ENCODE data around the gene PDZK1. TPM values are rescaled to one million over a fixed set of nuclear protein-coding genes. Genes with fewer than 3 reads are reported as not detected.

PDZK1 gene
- total RNA-seq, 2 experiments from 2014 or later, result not detected

DNA sequence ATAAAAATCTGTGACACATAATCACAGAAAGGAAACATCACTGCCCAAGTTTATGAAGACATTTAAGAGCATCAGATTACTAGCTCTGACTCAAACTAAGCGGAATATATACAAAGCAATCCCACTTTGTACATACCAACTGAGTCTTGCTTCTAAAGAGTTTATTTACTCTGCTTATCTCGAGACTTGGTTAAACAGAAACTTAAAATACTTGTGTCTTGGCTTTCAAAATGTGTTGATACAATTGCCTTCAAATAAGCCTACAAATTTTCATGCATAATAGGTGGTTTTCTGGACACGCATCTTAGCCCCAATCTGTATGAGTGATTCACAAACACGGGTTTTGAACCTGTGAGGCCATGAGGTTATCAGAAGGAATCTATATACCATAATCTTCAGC, 33.1 kb upstream of the PDZK1 start:
- H3K4me3 Mint-ChIP-seq, result no peak overlapping the region
- H3K4me1 Mint-ChIP-seq (ENCODE audit: low read depth), result peaks cover 2% of the 10 kb centered on the region
- DNase-seq (no peak), ATAC-seq (no peak)
- no peaks in the 10 kb centered on the region for H3K27me3 Mint-ChIP-seq
- ChIA-PET POLR2A (no interaction called here), CTCF (interaction anchor here (1.3 to 4.6 kb wide), 3 partner anchors 9 to 105 kb away, joined by 4 to 24 read pairs (median 5); partner anchors contain the start of gene NUDT17)
- H3K27ac Mint-ChIP-seq, result no peak overlapping the region
- no peaks in the 10 kb centered on the region for H3K9me3 Mint-ChIP-seq
- H3K36me3 Mint-ChIP-seq (ENCODE audit: low read depth), result peaks cover 18% of the 10 kb centered on the region
- intact Hi-C loops (cut with micrococcal nuclease), result no loop called here
- TF ChIP-seq, protein P1, sequence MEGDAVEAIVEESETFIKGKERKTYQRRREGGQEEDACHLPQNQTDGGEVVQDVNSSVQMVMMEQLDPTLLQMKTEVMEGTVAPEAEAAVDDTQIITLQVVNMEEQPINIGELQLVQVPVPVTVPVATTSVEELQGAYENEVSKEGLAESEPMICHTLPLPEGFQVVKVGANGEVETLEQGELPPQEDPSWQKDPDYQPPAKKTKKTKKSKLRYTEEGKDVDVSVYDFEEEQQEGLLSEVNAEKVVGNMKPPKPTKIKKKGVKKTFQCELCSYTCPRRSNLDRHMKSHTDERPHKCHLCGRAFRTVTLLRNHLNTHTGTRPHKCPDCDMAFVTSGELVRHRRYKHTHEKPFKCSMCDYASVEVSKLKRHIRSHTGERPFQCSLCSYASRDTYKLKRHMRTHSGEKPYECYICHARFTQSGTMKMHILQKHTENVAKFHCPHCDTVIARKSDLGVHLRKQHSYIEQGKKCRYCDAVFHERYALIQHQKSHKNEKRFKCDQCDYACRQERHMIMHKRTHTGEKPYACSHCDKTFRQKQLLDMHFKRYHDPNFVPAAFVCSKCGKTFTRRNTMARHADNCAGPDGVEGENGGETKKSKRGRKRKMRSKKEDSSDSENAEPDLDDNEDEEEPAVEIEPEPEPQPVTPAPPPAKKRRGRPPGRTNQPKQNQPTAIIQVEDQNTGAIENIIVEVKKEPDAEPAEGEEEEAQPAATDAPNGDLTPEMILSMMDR (IDR thresholded peaks at IDR 0.05), result no peak

DNA sequence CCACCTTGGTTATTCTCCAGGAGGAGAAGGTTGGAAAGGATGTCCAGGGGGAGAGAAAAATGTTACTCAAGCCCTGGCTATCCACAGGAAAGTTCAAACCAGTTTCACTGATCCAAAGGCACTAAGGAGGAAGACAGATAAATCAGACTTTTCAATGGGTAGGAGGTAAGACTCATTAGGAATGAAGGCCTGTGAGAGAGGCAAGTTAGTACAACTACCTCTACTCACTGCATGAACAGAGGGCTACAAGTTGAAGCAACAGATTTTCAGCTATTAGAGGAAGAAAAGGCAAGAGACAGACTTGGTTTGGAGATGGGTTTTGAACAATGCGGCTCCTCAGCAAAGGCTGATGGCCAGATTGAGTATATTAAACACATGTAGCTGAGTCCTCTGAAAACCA, 29.0 kb upstream of the PDZK1 start:
- intact Hi-C loops (cut with micrococcal nuclease), result no loop called here

DNA sequence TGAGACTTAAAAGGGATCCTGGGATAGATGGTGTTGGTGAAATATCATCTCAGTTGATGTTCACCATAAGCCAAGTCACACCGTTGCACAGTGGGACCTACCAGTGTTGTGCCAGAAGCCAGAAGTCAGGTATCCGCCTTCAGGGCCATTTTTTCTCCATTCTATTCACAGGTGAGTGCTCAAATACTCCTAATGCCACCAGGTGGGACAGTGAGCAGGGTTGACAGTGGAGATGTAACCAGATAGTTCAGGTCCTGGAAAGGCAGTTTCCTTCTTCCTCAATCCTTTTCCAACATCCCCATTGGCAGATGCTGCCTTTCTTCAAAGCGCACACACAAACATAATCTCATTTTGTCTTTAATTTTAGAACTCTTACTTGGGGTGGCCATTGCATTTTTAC, 23.7 kb upstream of the PDZK1 start:
- Mint-ChIP-seq H3K27ac (no peak overlapping the region), H3K9me3 (no peaks in the 10 kb centered on the region), H3K36me3 (ENCODE audit: low read depth) (no peaks in the 10 kb centered on the region), H3K27me3 (no peaks in the 10 kb centered on the region), H3K4me3 (no peak overlapping the region), H3K4me1 (ENCODE audit: low read depth) (peaks cover 10% of the 10 kb centered on the region)
- CTCF ChIA-PET, result interaction anchor here (2.8 kb wide), 1 partner anchor 10 kb away, joined by 17 read pairs; no protein-coding TSS in a partner anchor
- TF ChIP-seq, protein P1 (IDR thresholded peaks at IDR 0.05), result no peak
- DNase-seq, result no peak
- intact Hi-C loops (cut with micrococcal nuclease), result loop anchor here (5.0 kb wide), 1 partner anchor 111 kb away; no protein-coding TSS in a partner anchor
- POLR2A ChIA-PET, result no interaction called here
- no peak for ATAC-seq

More for the DNA sequence above, 29.0 kb upstream of the PDZK1 start:
- no peaks in the 10 kb centered on the region for H3K9me3 Mint-ChIP-seq
- H3K36me3 Mint-ChIP-seq (ENCODE audit: low read depth), result peaks cover 2% of the 10 kb centered on the region
- peaks cover 2% of the 10 kb centered on the region for H3K4me1 Mint-ChIP-seq (ENCODE audit: low read depth)
- H3K4me3 Mint-ChIP-seq, result no peak overlapping the region
- CTCF ChIA-PET, result interaction anchor here (0.7 to 1.2 kb wide), 4 partner anchors 14 to 312 kb away, joined by 3 to 5 read pairs (median 3); partner anchors contain the start of gene NUDT17
- TF ChIP-seq, protein P1 (IDR thresholded peaks at IDR 0.05), result no peak
- H3K27me3 Mint-ChIP-seq, result no peaks in the 10 kb centered on the region
- POLR2A ChIA-PET, result interaction anchor here (1.2 to 1.6 kb wide), 2 partner anchors 22 to 88 kb away, joined by 4 to 5 read pairs; partner anchors contain the start of genes POLR3C and RNF115
- ATAC-seq (no peak), DNase-seq (no peak)
- no peak overlapping the region for H3K27ac Mint-ChIP-seq

DNA sequence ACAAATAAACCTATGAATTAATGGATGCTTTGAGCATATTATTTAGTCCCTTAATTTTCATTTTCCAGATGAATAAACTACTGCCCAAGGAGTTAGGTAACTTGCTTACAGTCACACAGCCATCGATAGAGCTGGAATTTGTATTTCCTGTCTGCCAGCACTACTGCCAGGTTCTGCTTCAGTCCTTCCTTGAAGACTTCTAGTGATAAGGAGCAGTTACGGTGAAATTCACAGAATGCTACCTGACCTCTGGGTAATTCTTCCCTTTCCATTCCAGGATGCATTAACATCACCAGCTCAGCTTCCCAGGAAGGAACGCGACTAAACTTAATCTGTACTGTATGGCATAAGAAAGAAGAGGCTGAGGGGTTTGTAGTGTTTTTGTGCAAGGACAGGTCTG, 23.3 kb upstream of the PDZK1 start:
- TF ChIP-seq, protein P1 (IDR thresholded peaks at IDR 0.05), result no peak
- ChIA-PET POLR2A (no interaction called here), CTCF (interaction anchor here (2.8 kb wide), 1 partner anchor 10 kb away, joined by 17 read pairs; no protein-coding TSS in a partner anchor)
- Mint-ChIP-seq H3K9me3 (no peaks in the 10 kb centered on the region), H3K27me3 (no peaks in the 10 kb centered on the region), H3K4me1 (ENCODE audit: low read depth) (peaks cover 10% of the 10 kb centered on the region), H3K27ac (no peak overlapping the region), H3K4me3 (no peak overlapping the region), H3K36me3 (ENCODE audit: low read depth) (no peaks in the 10 kb centered on the region)
- intact Hi-C loops (cut with micrococcal nuclease), result loop anchor here (5.0 kb wide), 1 partner anchor 112 kb away; no protein-coding TSS in a partner anchor
- ATAC-seq (no peak), DNase-seq (no peak)

DNA sequence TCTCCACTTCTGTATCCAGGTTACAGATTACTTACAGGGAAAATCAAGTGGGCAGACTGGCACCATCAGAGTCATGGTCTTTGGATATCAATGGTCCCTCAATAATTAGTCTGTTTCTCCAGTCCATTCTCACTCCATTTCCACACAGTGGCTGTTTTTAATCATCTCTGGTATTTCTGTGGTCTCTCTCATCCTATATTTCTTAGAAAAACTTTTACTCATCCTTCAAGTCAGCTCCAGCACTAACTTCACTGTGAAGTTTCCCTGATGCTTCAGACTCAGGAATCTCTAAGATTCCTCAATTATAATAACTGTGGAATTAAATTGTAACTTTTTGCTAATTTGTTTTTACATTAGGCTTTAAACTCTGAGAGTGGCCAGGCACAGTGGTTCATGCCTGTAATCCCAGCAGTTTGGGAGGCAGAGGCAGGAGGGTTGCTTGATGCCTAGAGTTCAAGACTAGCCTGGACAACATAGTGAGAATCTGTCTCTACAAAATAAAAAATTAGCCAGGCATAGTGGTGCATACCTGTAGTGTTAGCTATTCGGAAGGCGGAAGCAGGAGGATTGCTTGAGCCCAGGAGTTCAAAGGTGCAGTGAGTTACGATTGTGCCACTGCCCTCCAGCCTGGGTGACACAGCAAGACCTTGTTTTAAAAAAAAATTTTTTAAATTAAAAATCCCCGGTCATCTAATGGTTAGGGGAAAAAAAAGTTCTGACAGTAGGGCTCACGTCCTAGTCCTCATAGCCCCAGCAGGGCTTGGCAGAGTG, 22.7 kb upstream of the PDZK1 start:
- ChIA-PET POLR2A (no interaction called here), CTCF (interaction anchor here (2.8 kb wide), 1 partner anchor 9 kb away, joined by 17 read pairs; no protein-coding TSS in a partner anchor)
- H3K36me3 Mint-ChIP-seq (ENCODE audit: low read depth), result no peaks in the 10 kb centered on the region
- TF ChIP-seq, protein P1 (IDR thresholded peaks at IDR 0.05), result no peak
- no peaks in the 10 kb centered on the region for H3K27me3 Mint-ChIP-seq
- no peak overlapping the region for H3K27ac Mint-ChIP-seq
- no peak for DNase-seq
- H3K9me3 Mint-ChIP-seq, result no peaks in the 10 kb centered on the region
- intact Hi-C loops (cut with micrococcal nuclease), result loop anchor here (5.0 kb wide), 1 partner anchor 112 kb away; no protein-coding TSS in a partner anchor
- H3K4me1 Mint-ChIP-seq (ENCODE audit: low read depth), result peaks cover 10% of the 10 kb centered on the region
- ATAC-seq, result no peak
- no peak overlapping the region for H3K4me3 Mint-ChIP-seq

All from activated CD8-positive, alpha-beta T cell treated with anti-CD3 and anti-CD28 coated beads for 36 hours (primary cell).